Upper lobe of left lung (tissue), 6 donors: ENCODE measurements around the gene UPK1B. TPM values are rescaled to one million over a fixed set of nuclear protein-coding genes. Genes with fewer than 3 reads are reported as not detected.

Experiments
- ATAC-seq, 2 donors: fragments of 200-7000 bp; cut with Tn5 transposase; one replicate each; pipeline ENCODE4 v1.9.1; 2022; ENCODE audit warnings: mild to moderate bottlenecking in 2 of 2, moderate library complexity in 2 of 2; ENCODE audit not compliant: low FRiP score in 2 of 2
- DNase-seq, 2 donors: peaks; one replicate each; pipeline ENCODE4 v3.0.0-alpha.2; 2019 to 2020
- H3K27ac ChIP-seq, 4 donors: fragments of 200-600 bp; sonication (generic); one replicate each; pipeline ENCODE4 v1.5.1; 2016 to 2019
- H3K27me3 ChIP-seq, 4 donors: fragments of 200-600 bp; sonication (generic); one replicate each; pipeline ENCODE4 v1.5.1; 2017 to 2019
- H3K36me3 ChIP-seq, 4 donors: fragments of 200-600 bp; sonication (generic); one replicate each; pipeline ENCODE4 v1.5.1; 2016 to 2019
- H3K4me1 ChIP-seq, 4 donors: fragments of 200-600 bp; sonication (generic); one replicate each; pipeline ENCODE4 v1.5.1; 2018 to 2019
- H3K4me3 ChIP-seq, 4 donors: fragments of 200-600 bp; sonication (generic); one replicate each; pipeline ENCODE4 v1.5.1; 2017 to 2019; ENCODE audit warnings: mild to moderate bottlenecking in 2 of 4, moderate library complexity in 1 of 4
- H3K9me3 ChIP-seq, 4 donors: fragments of 200-600 bp; sonication (generic); one replicate each; pipeline ENCODE4 v1.5.1; 2018 to 2019
- EP300 ChIP-seq, 4 donors: sonication (generic); formaldehyde crosslinking; IDR thresholded peaks; one replicate each; pipeline ENCODE4 v1.5.1; 2017; ENCODE audit warnings: antibody characterized with exemption in 4 of 4, control low read depth in 2 of 4
- POLR2A ChIP-seq, 4 donors: fragments of 450-650 bp; IDR thresholded peaks; one replicate each; pipeline ENCODE4 v1.5.1; 2016 to 2017; ENCODE audit warnings: antibody characterized with exemption in 4 of 4, mild to moderate bottlenecking in 2 of 4
- POLR2AphosphoS5 ChIP-seq, 2 donors: sonication (generic); formaldehyde crosslinking; IDR thresholded peaks; one replicate each; pipeline ENCODE4 v1.5.1; 2017; ENCODE audit warnings: antibody characterized with exemption in 2 of 2
- WGBS, 2 donors: methylation state at CpG; one replicate each; pipeline ENCODE4 v1.1.5; 2017 to 2018; 5-methylcytosine and 5-hydroxymethylcytosine counted together
- total RNA-seq, 6 donors: library from RNA; depleted of rRNA in 4 of 6; stranded (reverse); fragments of >200 nt in 4 of 6; gene quantifications; one replicate each; pipeline versions ENCODE4 v1.1.0 to v1.2.1, GENCODE V29; 2016 to 2021
- TF ChIP-seq, protein P1 (sequence below), 6 experiments: fragments of 450-650 bp in 4 of 6; fragments of 200-600 bp in 2 of 6; sonication (generic) in 2 of 6; IDR thresholded peaks; one replicate each; pipeline ENCODE4 v1.5.1; 2016 to 2019; ENCODE audit warnings: antibody characterized with exemption in 6 of 6
- donor health status: DM: no; HTN: no; CAD: no; lungs with moderate emphysema.
- donor health status: DM: no; HTN: yes; CAD: no; lungs with severe emphysema.

Gene UPK1B
- total RNA-seq, 6 donors from 2014 or later = 0.57 TPM; not detected in 5

DNA sequence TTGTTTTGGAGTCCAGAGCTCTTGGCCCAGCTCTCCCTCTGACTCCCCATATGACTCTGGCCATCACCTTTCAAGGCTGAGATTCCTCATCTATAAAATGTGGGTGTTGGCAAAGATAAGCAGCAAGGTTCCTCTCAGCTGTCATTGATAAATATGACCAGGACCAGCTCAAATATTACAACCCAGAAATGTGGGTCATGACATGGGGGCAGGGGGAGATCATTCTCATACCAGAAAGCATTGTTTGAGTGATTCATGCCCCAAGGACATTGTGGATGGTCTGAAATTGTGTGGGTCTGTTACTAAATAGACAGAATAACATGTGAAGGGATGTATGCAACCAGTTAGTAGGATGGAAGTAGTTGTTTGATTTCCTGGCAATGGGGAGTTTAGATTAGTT is 13.9 kb downstream of the UPK1B start:
- no peak for TF ChIP-seq POLR2A (IDR thresholded peaks at IDR 0.05)
- TF ChIP-seq, protein P1, sequence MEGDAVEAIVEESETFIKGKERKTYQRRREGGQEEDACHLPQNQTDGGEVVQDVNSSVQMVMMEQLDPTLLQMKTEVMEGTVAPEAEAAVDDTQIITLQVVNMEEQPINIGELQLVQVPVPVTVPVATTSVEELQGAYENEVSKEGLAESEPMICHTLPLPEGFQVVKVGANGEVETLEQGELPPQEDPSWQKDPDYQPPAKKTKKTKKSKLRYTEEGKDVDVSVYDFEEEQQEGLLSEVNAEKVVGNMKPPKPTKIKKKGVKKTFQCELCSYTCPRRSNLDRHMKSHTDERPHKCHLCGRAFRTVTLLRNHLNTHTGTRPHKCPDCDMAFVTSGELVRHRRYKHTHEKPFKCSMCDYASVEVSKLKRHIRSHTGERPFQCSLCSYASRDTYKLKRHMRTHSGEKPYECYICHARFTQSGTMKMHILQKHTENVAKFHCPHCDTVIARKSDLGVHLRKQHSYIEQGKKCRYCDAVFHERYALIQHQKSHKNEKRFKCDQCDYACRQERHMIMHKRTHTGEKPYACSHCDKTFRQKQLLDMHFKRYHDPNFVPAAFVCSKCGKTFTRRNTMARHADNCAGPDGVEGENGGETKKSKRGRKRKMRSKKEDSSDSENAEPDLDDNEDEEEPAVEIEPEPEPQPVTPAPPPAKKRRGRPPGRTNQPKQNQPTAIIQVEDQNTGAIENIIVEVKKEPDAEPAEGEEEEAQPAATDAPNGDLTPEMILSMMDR (IDR thresholded peaks at IDR 0.05) = no peak
- no peaks in the 10 kb centered on the region for H3K4me1 ChIP-seq
- H3K4me3 ChIP-seq = no peak overlapping the region
- H3K27me3 ChIP-seq = no peaks in the 10 kb centered on the region
- no peak overlapping the region for H3K27ac ChIP-seq
- no peaks in the 10 kb centered on the region for H3K36me3 ChIP-seq
- H3K9me3 ChIP-seq = no peaks in the 10 kb centered on the region
- ATAC-seq (no peak), DNase-seq (no peak)

DNA sequence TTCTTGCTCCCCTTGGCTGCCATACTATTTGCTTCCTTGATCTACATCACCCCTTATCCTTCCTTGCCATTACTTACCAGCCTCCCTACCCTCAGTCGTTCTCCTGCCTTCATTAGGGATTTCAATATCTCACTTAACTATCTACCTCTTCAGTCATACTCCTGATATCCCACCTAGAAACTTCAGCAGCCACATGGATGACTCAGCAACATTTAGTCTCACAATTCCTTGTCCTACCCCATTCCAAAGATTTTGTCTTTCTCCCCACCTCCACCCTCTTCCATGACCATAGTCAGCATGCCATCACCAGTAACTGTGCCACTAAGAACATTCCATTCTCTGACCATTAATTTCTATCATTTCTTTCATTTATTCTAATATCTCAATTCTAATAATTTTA is 18.4 kb downstream of the UPK1B start:
- Histone ChIP-seq H3K9me3 (no peaks in the 10 kb centered on the region), H3K27ac (no peak overlapping the region), H3K4me1 (no peaks in the 10 kb centered on the region), H3K27me3 (no peaks in the 10 kb centered on the region), H3K36me3 (no peaks in the 10 kb centered on the region), H3K4me3 (no peak overlapping the region)
- DNase-seq (no peak), ATAC-seq (no peak)
- WGBS, 2 donors = 73 to 89% methylated on average over 1 of the region's 1 CpG
- TF ChIP-seq, protein P1 (IDR thresholded peaks at IDR 0.05) = no peak
- no peak for TF ChIP-seq POLR2AphosphoS5 (IDR thresholded peaks at IDR 0.05)
- TF ChIP-seq POLR2A (IDR thresholded peaks at IDR 0.05) = no peak
- no peak for TF ChIP-seq EP300 (IDR thresholded peaks at IDR 0.05)

DNA sequence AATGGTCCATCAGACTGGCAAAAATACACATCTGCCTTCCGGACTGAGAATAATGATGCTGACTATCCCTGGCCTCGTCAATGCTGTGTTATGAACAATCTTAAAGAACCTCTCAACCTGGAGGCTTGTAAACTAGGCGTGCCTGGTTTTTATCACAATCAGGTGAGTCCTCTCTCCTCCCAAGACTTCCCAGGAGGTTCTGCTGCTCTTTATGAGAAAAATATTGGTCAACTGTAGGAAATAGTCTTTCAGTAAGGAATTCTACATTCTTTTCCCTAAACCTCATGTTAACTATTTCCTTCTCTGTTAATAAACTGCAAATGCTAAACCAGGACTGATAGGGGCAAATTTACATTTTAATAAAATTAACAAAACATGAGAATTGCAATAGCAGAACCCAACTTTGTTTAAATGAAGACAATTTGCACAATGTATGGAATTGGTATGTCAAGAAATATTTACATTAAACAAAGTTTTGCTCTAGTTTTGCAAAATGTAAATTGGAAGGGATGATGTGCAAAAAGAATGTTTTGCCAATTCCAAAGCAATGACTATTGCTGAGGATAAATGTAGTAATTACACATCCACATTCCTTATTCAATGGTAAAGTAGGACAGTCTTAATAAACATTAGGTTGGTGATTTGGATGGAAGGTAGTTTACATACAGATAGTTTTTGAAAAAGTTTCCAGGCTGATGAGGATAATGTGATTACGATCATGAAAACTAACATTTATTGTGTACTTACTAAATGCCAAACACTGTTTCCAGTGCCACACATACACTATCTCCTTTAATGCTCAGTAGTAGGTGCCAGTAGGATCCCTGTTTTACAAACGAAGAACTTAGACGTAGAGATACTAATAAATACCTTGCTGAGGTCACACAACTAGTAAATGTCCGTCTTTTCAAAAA is 21.1 kb downstream of the UPK1B start:
- no peak overlapping the region for H3K27ac ChIP-seq
- H3K4me3 ChIP-seq = no peak overlapping the region
- TF ChIP-seq POLR2A (IDR thresholded peaks at IDR 0.05) = no peak
- TF ChIP-seq, protein P1 (IDR thresholded peaks at IDR 0.05) = no peak
- no peak for TF ChIP-seq POLR2AphosphoS5 (IDR thresholded peaks at IDR 0.05)
- no peak for TF ChIP-seq EP300 (IDR thresholded peaks at IDR 0.05)
- H3K4me1 ChIP-seq = no peaks in the 10 kb centered on the region
- no peaks in the 10 kb centered on the region for H3K9me3 ChIP-seq
- no peaks in the 10 kb centered on the region for H3K27me3 ChIP-seq
- no peak for DNase-seq
- WGBS, 2 donors = 81 to 85% methylated on average over 7 of the region's 7 CpGs
- no peaks in the 10 kb centered on the region for H3K36me3 ChIP-seq
- no peak for ATAC-seq

DNA sequence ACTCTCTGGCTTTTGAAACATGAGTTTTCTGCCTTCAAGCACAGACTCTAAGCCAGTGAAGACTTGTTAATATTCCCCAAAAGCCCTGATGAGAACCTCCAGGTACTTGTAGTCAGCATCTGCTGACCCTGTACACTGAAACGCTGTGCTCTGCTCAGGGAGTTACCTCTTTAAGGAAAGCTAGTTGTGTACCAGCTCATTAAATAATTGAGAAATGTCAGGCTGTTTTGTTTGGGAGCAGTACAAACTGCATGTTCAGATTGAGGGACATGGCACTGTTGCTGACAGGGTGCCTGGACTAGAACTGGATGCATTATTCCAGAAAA is 21.7 kb downstream of the UPK1B start:
- no peak for TF ChIP-seq EP300 (IDR thresholded peaks at IDR 0.05)
- no peak for TF ChIP-seq POLR2AphosphoS5 (IDR thresholded peaks at IDR 0.05)
- TF ChIP-seq POLR2A (IDR thresholded peaks at IDR 0.05) = no peak
- TF ChIP-seq, protein P1 (IDR thresholded peaks at IDR 0.05) = no peak
- 85 to 86% methylated on average over 1 of the region's 1 CpG for WGBS, 2 donors

DNA sequence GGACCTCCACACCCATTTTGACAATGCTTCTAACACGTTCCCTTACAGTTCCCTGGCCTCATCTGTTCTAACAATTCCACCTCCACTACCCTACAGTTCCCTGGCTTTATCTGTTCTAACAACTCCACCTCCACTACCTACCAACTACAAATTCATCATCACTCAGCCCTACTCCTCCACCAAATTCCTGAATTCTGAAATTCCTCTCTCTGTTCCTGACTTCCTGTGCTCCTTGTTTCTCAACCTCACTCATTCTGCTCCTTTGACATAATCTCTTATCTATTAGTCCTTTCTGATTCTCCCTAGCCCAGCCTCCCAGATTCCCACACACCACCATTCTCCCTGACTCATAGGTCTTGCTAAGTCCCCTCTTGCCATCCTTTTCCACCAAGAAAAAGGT is 22.5 kb downstream of the UPK1B start:
- ATAC-seq (no peak), DNase-seq (no peak)
- Histone ChIP-seq H3K36me3 (no peaks in the 10 kb centered on the region), H3K9me3 (no peaks in the 10 kb centered on the region), H3K27me3 (no peaks in the 10 kb centered on the region), H3K4me1 (no peaks in the 10 kb centered on the region), H3K27ac (no peak overlapping the region), H3K4me3 (no peak overlapping the region)
- no peak for TF ChIP-seq EP300 (IDR thresholded peaks at IDR 0.05)
- no peak for TF ChIP-seq POLR2A (IDR thresholded peaks at IDR 0.05)
- TF ChIP-seq POLR2AphosphoS5 (IDR thresholded peaks at IDR 0.05) = no peak
- TF ChIP-seq, protein P1 (IDR thresholded peaks at IDR 0.05) = no peak
- 82 to 90% methylated on average over 1 of the region's 1 CpG for WGBS, 2 donors

More for the DNA sequence above, 21.7 kb downstream of the UPK1B start:
- DNase-seq (no peak), ATAC-seq (no peak)
- no peaks in the 10 kb centered on the region for H3K4me1 ChIP-seq
- H3K27me3 ChIP-seq = no peaks in the 10 kb centered on the region
- no peaks in the 10 kb centered on the region for H3K36me3 ChIP-seq
- no peak overlapping the region for H3K4me3 ChIP-seq
- H3K9me3 ChIP-seq = no peaks in the 10 kb centered on the region
- H3K27ac ChIP-seq = no peak overlapping the region
